Mesodermal cell (in vitro differentiated cells): Measurements from ENCODE around the gene EPHB6.

Experiments
- H3K27ac ChIP-seq: 2 replicates; pipeline ENCODE4 v1.7.0; 2013; ENCODE audit warnings: mild to moderate bottlenecking, low read depth, low read length, moderate library complexity; ENCODE audit not compliant: severe bottlenecking
- H3K36me3 ChIP-seq: 2 replicates; pipeline ENCODE4 v1.7.1; 2013; ENCODE audit warnings: mild to moderate bottlenecking, low read length, moderate library complexity; ENCODE audit not compliant: control insufficient read depth, insufficient read depth
- H3K4me1 ChIP-seq: one replicate; pipeline ENCODE4 v1.7.1; 2013; ENCODE audit warnings: mild to moderate bottlenecking, low read length; ENCODE audit not compliant: insufficient read depth, control insufficient read depth, poor library complexity, severe bottlenecking
- H3K4me3 ChIP-seq: 2 replicates; pipeline ENCODE4 v1.7.0; 2013; ENCODE audit warnings: low read length, control low read depth, mild to moderate bottlenecking; ENCODE audit not compliant: insufficient read depth, poor library complexity, severe bottlenecking; ENCODE audit errors: extremely low read depth
- H3K9me3 ChIP-seq: 2 replicates; pipeline ENCODE4 v1.7.1; 2013; ENCODE audit warnings: mild to moderate bottlenecking, low read length, moderate library complexity; ENCODE audit not compliant: control insufficient read depth
- WGBS, 2 experiments: methylation state at CpG; one replicate each; pipeline ENCODE4 v1.1.5; 2013; ENCODE audit warnings: missing lambda C conversion rate in 2 of 2; ENCODE audit not compliant: insufficient coverage in 2 of 2; 5-methylcytosine and 5-hydroxymethylcytosine counted together

The EPHB6 gene

DNA sequence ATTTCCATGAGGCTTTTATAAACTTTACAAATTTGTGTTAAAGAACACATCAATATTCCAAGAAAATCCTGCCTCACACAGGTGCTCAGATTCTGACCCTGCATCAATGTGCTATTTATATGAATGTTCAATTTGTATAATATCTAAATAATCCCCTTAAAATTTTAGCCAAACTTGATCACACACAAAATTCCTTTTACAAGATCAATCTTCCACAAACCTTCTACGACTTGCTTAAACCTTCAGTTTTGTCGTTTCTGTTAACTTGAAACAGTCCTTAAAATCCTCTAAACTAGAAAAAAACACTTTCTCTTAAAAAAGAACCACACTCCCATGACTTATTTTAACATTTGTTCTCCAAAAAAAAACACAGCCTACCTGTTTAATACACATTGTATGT lies 50.9 kb downstream of the EPHB6 start:
- H3K27ac ChIP-seq, result no peak overlapping the region
- WGBS, 2 experiments, result 67 to 77% methylated on average over 2 of the region's 2 CpGs
- H3K36me3 ChIP-seq, result no peaks in the 10 kb centered on the region
- no peak overlapping the region for H3K4me3 ChIP-seq
- H3K9me3 ChIP-seq, result peaks cover 10% of the 10 kb centered on the region
- H3K4me1 ChIP-seq, result peaks cover 2% of the 10 kb centered on the region

- no peak overlapping the region for H3K27ac ChIP-seq
- H3K4me1 ChIP-seq, result peaks cover 2% of the 10 kb centered on the region
- no peak overlapping the region for H3K4me3 ChIP-seq
- no CpG with 5 or more reads among the region's 2 CpGs for WGBS, 2 experiments
- no peaks in the 10 kb centered on the region for H3K36me3 ChIP-seq
- peaks cover 10% of the 10 kb centered on the region for H3K9me3 ChIP-seq
These were observed 51.8 kb downstream of the EPHB6 start for GRCh38 chr7:142906643-142907042.

DNA sequence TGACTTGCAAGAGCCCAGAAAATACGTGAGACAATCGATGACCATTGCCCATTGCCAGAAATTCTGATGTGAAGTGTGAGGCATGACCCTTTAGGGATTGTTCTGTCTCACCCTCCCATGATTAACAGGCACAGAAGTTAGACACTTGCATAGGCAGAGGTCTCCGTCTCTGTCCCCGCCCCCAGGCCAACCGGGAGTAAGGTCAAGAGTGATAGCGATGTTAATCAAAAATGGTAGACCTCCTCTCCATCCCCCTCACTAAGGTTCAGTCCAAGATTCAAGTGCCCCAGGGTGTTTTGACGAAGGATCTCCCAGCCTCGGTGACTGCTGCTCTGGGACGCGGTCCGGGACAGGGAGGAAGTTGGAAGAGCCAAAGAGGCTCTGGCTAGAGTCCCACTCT lies 53.4 kb downstream of the EPHB6 start:
- H3K36me3 ChIP-seq, result no peaks in the 10 kb centered on the region
- WGBS, 2 experiments, result 90 to 91% methylated on average over 9 of the region's 11 CpGs
- no peak overlapping the region for H3K4me3 ChIP-seq
- peaks cover 2% of the 10 kb centered on the region for H3K4me1 ChIP-seq
- peaks cover 7% of the 10 kb centered on the region for H3K9me3 ChIP-seq
- no peak overlapping the region for H3K27ac ChIP-seq

DNA sequence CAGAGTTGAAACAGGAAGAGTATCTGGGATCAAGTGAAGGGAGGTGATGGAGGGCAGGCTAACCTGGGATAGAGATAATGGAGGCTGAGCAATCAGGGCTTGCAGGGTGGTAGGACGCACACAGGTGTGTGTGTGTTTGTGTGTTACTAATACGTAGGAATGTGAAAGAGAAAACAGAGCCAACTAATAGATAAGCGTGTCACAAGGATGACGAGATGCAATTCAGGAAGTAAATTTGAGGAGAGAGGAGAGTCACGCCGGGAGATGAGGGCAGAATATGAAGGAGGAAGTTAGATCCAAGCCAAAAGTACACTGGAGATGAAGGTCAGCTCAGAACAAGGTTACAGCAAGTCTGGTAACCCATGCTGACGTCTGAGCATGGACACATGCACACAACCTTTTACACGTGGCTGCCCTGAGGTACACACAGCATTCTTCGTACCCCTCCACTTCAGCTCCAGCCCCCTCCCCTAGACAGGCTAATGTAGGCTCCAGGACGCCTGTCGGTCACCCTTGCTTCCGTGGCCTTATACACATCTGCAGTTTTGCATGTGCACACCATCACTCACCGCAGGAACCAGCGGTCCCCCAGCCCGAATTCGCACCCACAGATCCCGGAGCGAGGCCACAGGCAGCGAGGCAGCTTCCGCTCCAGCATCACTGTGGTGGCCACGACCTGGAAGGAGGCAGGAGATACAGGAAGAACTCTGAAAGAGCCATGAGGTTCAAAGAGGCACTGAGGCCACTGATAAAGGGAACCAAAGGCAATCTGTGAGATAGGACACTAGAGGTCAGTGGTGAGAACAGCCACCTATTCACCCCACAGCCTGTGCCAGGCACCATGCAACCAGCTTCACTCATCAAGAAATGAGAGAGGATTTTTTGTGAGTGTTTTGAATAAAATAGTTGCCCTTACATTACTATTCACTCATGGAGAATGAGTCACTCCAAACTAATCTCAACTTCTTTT lies 54.3 kb downstream of the EPHB6 start:
- Histone ChIP-seq H3K9me3 (peaks cover 6% of the 10 kb centered on the region), H3K27ac (no peak overlapping the region), H3K4me3 (no peak overlapping the region), H3K4me1 (peaks cover 2% of the 10 kb centered on the region), H3K36me3 (no peaks in the 10 kb centered on the region)
- WGBS, 2 experiments, result 89% methylated on average over 21 of the region's 21 CpGs

- no CpG with 5 or more reads among the region's 2 CpGs for WGBS, 2 experiments
- no peak overlapping the region for H3K4me3 ChIP-seq
- no peak overlapping the region for H3K27ac ChIP-seq
- peaks cover 2% of the 10 kb centered on the region for H3K4me1 ChIP-seq
- H3K36me3 ChIP-seq, result no peaks in the 10 kb centered on the region
- H3K9me3 ChIP-seq, result no peaks in the 10 kb centered on the region
These were observed 55.2 kb downstream of the EPHB6 start for GRCh38 chr7:142910031-142910433.

DNA sequence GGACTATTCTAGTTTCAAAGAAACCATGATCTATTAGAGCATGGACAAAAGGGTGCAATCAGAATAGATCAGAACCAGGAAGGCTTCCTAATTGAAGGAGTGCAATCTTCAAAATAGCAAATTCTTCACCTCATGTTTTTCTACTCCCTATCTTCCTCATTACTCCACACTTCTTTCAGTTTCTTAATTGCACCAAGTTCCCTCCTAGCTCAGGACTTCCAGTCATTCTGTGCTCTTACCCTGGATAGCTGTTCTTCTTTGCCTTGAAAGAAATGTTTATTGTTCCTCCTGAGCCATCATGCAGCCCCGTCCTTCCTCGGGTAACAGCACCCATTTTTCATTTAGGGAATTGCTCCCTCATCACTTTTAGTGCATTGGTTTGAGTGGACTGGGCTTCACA lies 55.6 kb downstream of the EPHB6 start:
- no peak overlapping the region for H3K4me3 ChIP-seq
- H3K27ac ChIP-seq, result no peak overlapping the region
- H3K4me1 ChIP-seq, result peaks cover 2% of the 10 kb centered on the region
- no peaks in the 10 kb centered on the region for H3K9me3 ChIP-seq
- H3K36me3 ChIP-seq, result no peaks in the 10 kb centered on the region
- WGBS, 2 experiments, result 83% methylated on average over 1 of the region's 2 CpGs; no CpG with 5 or more reads in 1 of the 2 experiments

DNA sequence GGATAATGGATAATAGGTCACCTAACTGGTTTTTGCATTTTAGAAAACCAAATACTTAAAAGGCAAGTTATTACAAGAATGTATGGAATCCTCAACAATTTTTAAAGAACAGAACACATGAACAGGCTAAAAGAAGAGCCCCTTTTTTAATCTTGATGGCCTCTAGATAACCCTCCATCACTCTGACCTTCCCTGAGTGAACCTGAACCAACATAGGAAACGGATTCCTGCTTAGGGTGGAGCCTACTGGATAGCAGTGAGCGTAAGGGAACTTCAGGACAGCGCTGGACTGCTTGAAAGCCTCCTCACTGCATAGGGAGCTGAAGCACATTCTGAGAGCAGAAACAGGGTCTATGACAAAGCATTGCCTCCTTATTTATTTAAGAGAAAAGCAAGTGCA lies 58.2 kb downstream of the EPHB6 start:
- Histone ChIP-seq H3K36me3 (no peaks in the 10 kb centered on the region), H3K9me3 (no peaks in the 10 kb centered on the region), H3K4me1 (peaks cover 2% of the 10 kb centered on the region), H3K4me3 (no peak overlapping the region), H3K27ac (no peak overlapping the region)
- 79 to 86% methylated on average over 2 to 3 of the region's 3 CpGs for WGBS, 2 experiments

GRCh38 chr7:142913566-142913965 lies 58.7 kb downstream of the EPHB6 start:
- WGBS, 2 experiments, result 83 to 86% methylated on average over 1 to 2 of the region's 2 CpGs

GRCh38 chr7:142914121-142914520 lies 59.2 kb downstream of the EPHB6 start:
- 80% methylated on average over 1 of the region's 1 CpG; no CpG with 5 or more reads in 1 of the 2 experiments for WGBS, 2 experiments
- no peaks in the 10 kb centered on the region for H3K36me3 ChIP-seq
- peaks cover 2% of the 10 kb centered on the region for H3K4me1 ChIP-seq
- H3K9me3 ChIP-seq, result no peaks in the 10 kb centered on the region
- no peak overlapping the region for H3K27ac ChIP-seq
- H3K4me3 ChIP-seq, result no peak overlapping the region

More at GRCh38 chr7:142913566-142913965, 58.7 kb downstream of the EPHB6 start:
- Histone ChIP-seq H3K4me3 (no peak overlapping the region), H3K9me3 (no peaks in the 10 kb centered on the region), H3K27ac (no peak overlapping the region), H3K4me1 (peaks cover 2% of the 10 kb centered on the region), H3K36me3 (no peaks in the 10 kb centered on the region)

DNA sequence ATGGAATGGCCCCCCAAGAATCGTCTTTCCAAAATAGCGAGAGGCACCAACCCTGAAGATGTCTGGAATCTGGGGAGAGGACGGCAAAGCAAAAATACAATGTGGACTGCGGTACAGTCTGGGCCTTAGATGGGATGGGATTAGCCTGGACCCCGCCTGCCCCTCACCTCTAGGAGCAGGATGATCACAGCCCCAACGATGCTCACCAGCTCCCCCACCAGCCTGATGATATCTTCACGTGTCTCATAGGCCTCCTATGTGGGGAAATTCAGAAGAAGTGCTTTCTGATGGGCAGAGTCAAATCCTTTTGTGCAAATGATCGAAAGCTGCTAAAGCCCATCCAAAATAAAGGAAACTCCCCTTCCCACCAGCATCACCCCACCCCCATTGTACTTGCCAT lies 60.4 kb downstream of the EPHB6 start:
- Histone ChIP-seq H3K4me1 (no peaks in the 10 kb centered on the region), H3K9me3 (no peaks in the 10 kb centered on the region), H3K36me3 (no peaks in the 10 kb centered on the region), H3K4me3 (no peak overlapping the region), H3K27ac (no peak overlapping the region)
- 90 to 94% methylated on average over 3 to 5 of the region's 8 CpGs for WGBS, 2 experiments

- H3K4me3 ChIP-seq, result no peak overlapping the region
- no peaks in the 10 kb centered on the region for H3K9me3 ChIP-seq
- H3K36me3 ChIP-seq, result no peaks in the 10 kb centered on the region
- 75% methylated on average over 1 of the region's 2 CpGs; no CpG with 5 or more reads in 1 of the 2 experiments for WGBS, 2 experiments
- no peaks in the 10 kb centered on the region for H3K4me1 ChIP-seq
- H3K27ac ChIP-seq, result no peak overlapping the region
These were observed 61.6 kb downstream of the EPHB6 start for GRCh38 chr7:142916508-142916907.
